Measurements from ENCODE around the gene ZMIZ1. TPM values are rescaled to one million over a fixed set of nuclear protein-coding genes. Genes with fewer than 3 reads are reported as not detected.

Gene ZMIZ1
- total RNA-seq, 1 donor from 2014 or later = 93.9 TPM

GRCh38 chr10:79140855-79141254 is 72.1 kb downstream of the ZMIZ1 start:
- no peak for TF ChIP-seq CTCF (IDR thresholded peaks at IDR 0.05)
- no peak for DNase-seq

DNA sequence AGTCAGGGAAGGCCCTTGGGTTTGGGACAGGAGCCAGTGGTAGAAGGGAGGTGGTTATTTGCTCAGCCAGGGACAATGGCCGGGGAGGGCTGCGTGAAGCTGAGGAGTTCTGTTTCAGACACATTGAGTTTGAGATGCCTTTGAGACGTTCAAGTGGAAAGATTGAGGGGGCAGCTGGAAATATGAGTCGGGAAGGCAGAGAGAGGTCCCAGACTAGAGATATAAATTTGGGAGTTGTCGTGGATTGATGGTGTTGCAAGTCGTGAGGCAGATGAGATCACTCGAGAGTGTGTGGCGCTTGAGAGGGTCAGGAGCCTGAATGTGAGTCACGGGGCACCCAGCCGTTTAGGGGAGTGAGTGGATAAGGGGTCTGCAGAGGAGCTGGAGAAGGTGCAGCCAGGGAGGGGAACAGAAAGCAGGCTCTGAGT is 73.3 kb downstream of the ZMIZ1 start:
- no peak for TF ChIP-seq CTCF (IDR thresholded peaks at IDR 0.05)
- H3K36me3 Mint-ChIP-seq (ENCODE audit: low read depth) = no peaks in the 10 kb centered on the region
- peaks cover 44% of the 10 kb centered on the region for H3K4me1 Mint-ChIP-seq
- H3K27me3 Mint-ChIP-seq = peaks cover 27% of the 10 kb centered on the region
- no peak for DNase-seq
- H3K4me3 Mint-ChIP-seq = no peak overlapping the region
- ChIA-PET POLR2A (no interaction called here), CTCF (no interaction called here)
- no peak for ATAC-seq (ENCODE audit: low read depth)
- H3K9me3 Mint-ChIP-seq = no peaks in the 10 kb centered on the region
- no peak overlapping the region for H3K27ac Mint-ChIP-seq
- intact Hi-C loops (cut with micrococcal nuclease) = no loop called here

More at GRCh38 chr10:79140855-79141254, 72.1 kb downstream of the ZMIZ1 start:
- H3K9me3 Mint-ChIP-seq = no peaks in the 10 kb centered on the region
- ChIA-PET POLR2A (no interaction called here), CTCF (no interaction called here)
- ATAC-seq (ENCODE audit: low read depth) = no peak
- H3K27ac Mint-ChIP-seq = no peak overlapping the region
- intact Hi-C loops (cut with micrococcal nuclease) = no loop called here
- peaks cover 40% of the 10 kb centered on the region for H3K4me1 Mint-ChIP-seq
- peaks cover 27% of the 10 kb centered on the region for H3K27me3 Mint-ChIP-seq
- no peak overlapping the region for H3K4me3 Mint-ChIP-seq
- H3K36me3 Mint-ChIP-seq (ENCODE audit: low read depth) = no peaks in the 10 kb centered on the region

- DNase-seq (no peak), ATAC-seq (ENCODE audit: low read depth) (no peak)
- Mint-ChIP-seq H3K27me3 (peaks cover 27% of the 10 kb centered on the region), H3K9me3 (no peaks in the 10 kb centered on the region), H3K4me3 (no peak overlapping the region), H3K4me1 (peaks cover 45% of the 10 kb centered on the region), H3K27ac (no peak overlapping the region), H3K36me3 (ENCODE audit: low read depth) (no peaks in the 10 kb centered on the region)
- POLR2A ChIA-PET = no interaction called here
- CTCF ChIA-PET = no interaction called here
- no peak for TF ChIP-seq CTCF (IDR thresholded peaks at IDR 0.05)
- intact Hi-C loops (cut with micrococcal nuclease) = no loop called here
Measured at GRCh38 chr10:79142522-79143309, 74.0 kb downstream of the ZMIZ1 start.

DNA sequence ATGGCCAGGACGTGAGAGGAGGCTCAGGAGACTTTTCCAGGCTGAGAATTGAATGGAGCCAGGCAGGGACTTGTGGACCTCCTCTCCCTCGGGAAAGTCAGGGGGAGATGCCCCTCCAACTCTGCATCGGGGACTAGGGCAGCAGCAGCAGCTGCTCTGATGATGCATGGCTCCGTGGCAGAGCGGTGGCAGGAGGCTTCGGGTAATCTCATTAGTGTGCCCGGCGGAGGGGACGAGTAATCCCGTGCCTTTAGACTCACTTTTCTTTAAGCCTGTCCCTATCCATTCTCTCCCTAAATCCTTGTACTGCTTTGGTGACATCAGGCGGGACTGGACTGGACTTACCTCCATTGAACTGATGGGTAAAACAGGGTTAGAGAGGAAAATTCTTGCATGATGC is 75.1 kb downstream of the ZMIZ1 start:
- H3K4me3 Mint-ChIP-seq = no peak overlapping the region
- H3K9me3 Mint-ChIP-seq = no peaks in the 10 kb centered on the region
- DNase-seq = no peak
- H3K27me3 Mint-ChIP-seq = peaks cover 27% of the 10 kb centered on the region
- CTCF ChIA-PET = no interaction called here
- POLR2A ChIA-PET = no interaction called here
- TF ChIP-seq CTCF (IDR thresholded peaks at IDR 0.05) = no peak
- no peaks in the 10 kb centered on the region for H3K36me3 Mint-ChIP-seq (ENCODE audit: low read depth)
- intact Hi-C loops (cut with micrococcal nuclease) = no loop called here
- peaks cover 44% of the 10 kb centered on the region for H3K4me1 Mint-ChIP-seq
- H3K27ac Mint-ChIP-seq = no peak overlapping the region
- ATAC-seq (ENCODE audit: low read depth) = no peak

DNA sequence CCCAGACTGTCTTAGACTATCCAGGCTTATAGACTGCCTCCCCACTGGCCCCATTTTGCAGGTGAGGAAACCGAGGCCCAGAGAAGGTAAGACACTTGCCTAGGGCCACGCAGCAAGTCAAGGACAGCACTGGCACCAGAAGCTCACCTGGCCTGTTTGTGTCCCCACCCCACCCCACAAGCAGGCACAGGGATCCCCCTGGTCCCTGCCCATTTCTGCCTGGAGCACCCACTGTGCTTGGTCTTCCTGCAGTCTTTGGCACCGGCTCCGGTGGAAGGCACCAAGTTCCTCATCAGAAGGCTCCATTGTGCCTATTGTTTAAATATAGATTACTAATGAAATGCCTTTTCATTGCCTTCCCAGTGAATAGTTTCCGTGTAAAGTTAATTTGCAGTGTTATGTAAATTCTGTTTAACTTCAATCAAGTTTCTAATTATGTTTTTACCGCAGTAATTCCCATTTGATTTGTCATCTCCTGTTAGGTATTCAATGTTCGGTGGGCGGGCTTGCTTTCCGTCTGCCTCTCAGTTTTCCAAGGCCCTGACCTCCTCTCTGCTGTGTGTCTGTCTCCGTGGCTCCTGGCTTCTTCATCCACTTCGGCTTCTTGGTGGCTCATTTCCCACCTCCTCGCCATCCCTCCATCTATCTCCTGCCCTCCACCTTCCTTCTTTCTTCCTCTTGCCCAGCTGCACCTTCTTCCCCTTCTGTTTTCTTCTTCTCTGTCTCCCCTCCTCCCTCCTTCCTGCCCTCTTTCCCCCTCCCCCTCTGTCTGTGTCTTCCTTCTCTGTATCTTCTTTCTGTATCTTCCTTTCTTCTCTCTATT is 75.8 kb downstream of the ZMIZ1 start:
- H3K9me3 Mint-ChIP-seq = no peaks in the 10 kb centered on the region
- ChIA-PET POLR2A (no interaction called here), CTCF (no interaction called here)
- peaks cover 45% of the 10 kb centered on the region for H3K4me1 Mint-ChIP-seq
- no peaks in the 10 kb centered on the region for H3K36me3 Mint-ChIP-seq (ENCODE audit: low read depth)
- intact Hi-C loops (cut with micrococcal nuclease) = loop anchor here (5.0 kb wide), 1 partner anchor 42 kb away; no protein-coding TSS in a partner anchor
- DNase-seq (no peak), ATAC-seq (ENCODE audit: low read depth) (no peak)
- H3K4me3 Mint-ChIP-seq = no peak overlapping the region
- H3K27ac Mint-ChIP-seq = no peak overlapping the region
- peaks cover 23% of the 10 kb centered on the region for H3K27me3 Mint-ChIP-seq
- no peak for TF ChIP-seq CTCF (IDR thresholded peaks at IDR 0.05)
